T-helper 2 cell treated with Interferon-gamma antibody and Interleukin-4, amounts not matched to agents 5 μg/mL and 100 μg/mL, for 36 hours (primary cell): ENCODE data around the gene PARVG.

ENCODE experiments used
- DNase-seq: peaks from one replicate; pipeline ENCODE4 v3.0.0; 2021; ENCODE audit warnings: low spot score
- H3K27ac Mint-ChIP-seq: one replicate; pipeline ENCODE4 v1.8.0; 2021; ENCODE audit warnings: mild to moderate bottlenecking, mixed read lengths
- H3K27me3 Mint-ChIP-seq: one replicate; pipeline ENCODE4 v1.8.0; 2021; ENCODE audit warnings: low read depth, mixed read lengths
- H3K36me3 Mint-ChIP-seq: one replicate; pipeline ENCODE4 v1.8.0; 2021; ENCODE audit warnings: low read depth, mixed read lengths
- H3K4me1 Mint-ChIP-seq: one replicate; pipeline ENCODE4 v1.8.0; 2021; ENCODE audit warnings: low read depth, mixed read lengths
- H3K4me3 Mint-ChIP-seq: one replicate; pipeline ENCODE4 v1.8.0; 2022; ENCODE audit warnings: mild to moderate bottlenecking, moderate library complexity, mixed read lengths
- H3K9me3 Mint-ChIP-seq: one replicate; pipeline ENCODE4 v1.8.0; 2021; ENCODE audit warnings: mixed read lengths

Gene PARVG

GRCh38 chr22:44180706-44181032 is at the start of gene PARVG:
PARVG (plus strand) TSS chr22:44180925; CDS start chr22:44183330, 2,405 bp downstream.
- Mint-ChIP-seq H3K4me3 (peak within 1 kb of the TSS; percentile 83), H3K27ac (peak within 1 kb of the TSS; percentile 88), H3K27me3 (peaks cover 8% of the 10 kb centered on the region), H3K9me3 (no peaks in the 10 kb centered on the region), H3K4me1 (peaks cover 16% of the 10 kb centered on the region), H3K36me3 (peaks cover 22% of the 10 kb centered on the region)
- peak; percentile 16 for DNase-seq

GRCh38 chr22:44131412-44131811 is 49.3 kb upstream of the PARVG start:
- no peaks in the 10 kb centered on the region for H3K27me3 Mint-ChIP-seq
- H3K4me3 Mint-ChIP-seq = no peak overlapping the region
- no peak for DNase-seq
- H3K27ac Mint-ChIP-seq = no peak overlapping the region
- H3K9me3 Mint-ChIP-seq = peaks cover 18% of the 10 kb centered on the region
- peaks cover 39% of the 10 kb centered on the region for H3K36me3 Mint-ChIP-seq
- peaks cover 30% of the 10 kb centered on the region for H3K4me1 Mint-ChIP-seq

- peaks cover 40% of the 10 kb centered on the region for H3K36me3 Mint-ChIP-seq
- H3K4me3 Mint-ChIP-seq = no peak overlapping the region
- peaks cover 20% of the 10 kb centered on the region for H3K9me3 Mint-ChIP-seq
- no peak for DNase-seq
- H3K27ac Mint-ChIP-seq = no peak overlapping the region
- no peaks in the 10 kb centered on the region for H3K27me3 Mint-ChIP-seq
- peaks cover 30% of the 10 kb centered on the region for H3K4me1 Mint-ChIP-seq
Observed at GRCh38 chr22:44131989-44132685, 48.6 kb upstream of the PARVG start.

GRCh38 chr22:44132724-44133123 is 48.0 kb upstream of the PARVG start:
- no peak for DNase-seq
- peaks cover 42% of the 10 kb centered on the region for H3K36me3 Mint-ChIP-seq
- no peak overlapping the region for H3K4me3 Mint-ChIP-seq
- no peaks in the 10 kb centered on the region for H3K27me3 Mint-ChIP-seq
- peaks cover 30% of the 10 kb centered on the region for H3K4me1 Mint-ChIP-seq
- H3K9me3 Mint-ChIP-seq = peaks cover 22% of the 10 kb centered on the region
- no peak overlapping the region for H3K27ac Mint-ChIP-seq

- peaks cover 30% of the 10 kb centered on the region for H3K4me1 Mint-ChIP-seq
- no peak for DNase-seq
- no peak overlapping the region for H3K27ac Mint-ChIP-seq
Observed at GRCh38 chr22:44133161-44133560, 47.6 kb upstream of the PARVG start.

GRCh38 chr22:44133901-44134571 is 46.7 kb upstream of the PARVG start:
- Mint-ChIP-seq H3K27ac (peak overlapping the region; percentile 26), H3K36me3 (peaks cover 55% of the 10 kb centered on the region), H3K4me1 (peaks cover 30% of the 10 kb centered on the region), H3K9me3 (peaks cover 26% of the 10 kb centered on the region), H3K27me3 (no peaks in the 10 kb centered on the region), H3K4me3 (peak overlapping the region; percentile 41)
- DNase-seq = no peak

More at GRCh38 chr22:44133161-44133560, 47.6 kb upstream of the PARVG start:
- Mint-ChIP-seq H3K36me3 (peaks cover 47% of the 10 kb centered on the region), H3K4me3 (no peak overlapping the region), H3K27me3 (no peaks in the 10 kb centered on the region), H3K9me3 (peaks cover 26% of the 10 kb centered on the region)

GRCh38 chr22:44136112-44136511 is 44.6 kb upstream of the PARVG start:
- H3K9me3 Mint-ChIP-seq = peaks cover 26% of the 10 kb centered on the region
- no peak for DNase-seq
- no peak overlapping the region for H3K4me3 Mint-ChIP-seq
- H3K36me3 Mint-ChIP-seq = peaks cover 55% of the 10 kb centered on the region
- H3K27ac Mint-ChIP-seq = peak overlapping the region; percentile 34
- H3K4me1 Mint-ChIP-seq = peaks cover 15% of the 10 kb centered on the region
- H3K27me3 Mint-ChIP-seq = no peaks in the 10 kb centered on the region

GRCh38 chr22:44136786-44137185 is 43.9 kb upstream of the PARVG start:
- H3K36me3 Mint-ChIP-seq = peaks cover 51% of the 10 kb centered on the region
- H3K27me3 Mint-ChIP-seq = no peaks in the 10 kb centered on the region
- no peak for DNase-seq
- no peak overlapping the region for H3K27ac Mint-ChIP-seq
- H3K9me3 Mint-ChIP-seq = peaks cover 26% of the 10 kb centered on the region
- H3K4me1 Mint-ChIP-seq = peaks cover 19% of the 10 kb centered on the region
- H3K4me3 Mint-ChIP-seq = no peak overlapping the region

- Mint-ChIP-seq H3K27ac (no peak overlapping the region), H3K27me3 (no peaks in the 10 kb centered on the region), H3K4me1 (peaks cover 19% of the 10 kb centered on the region), H3K9me3 (peaks cover 26% of the 10 kb centered on the region), H3K4me3 (no peak overlapping the region), H3K36me3 (peaks cover 51% of the 10 kb centered on the region)
- no peak for DNase-seq
Observed at GRCh38 chr22:44137415-44137814, 43.3 kb upstream of the PARVG start.

- Mint-ChIP-seq H3K4me1 (peaks cover 8% of the 10 kb centered on the region), H3K36me3 (peaks cover 43% of the 10 kb centered on the region), H3K27me3 (no peaks in the 10 kb centered on the region), H3K9me3 (peaks cover 26% of the 10 kb centered on the region), H3K4me3 (no peak overlapping the region), H3K27ac (no peak overlapping the region)
- no peak for DNase-seq
Observed at GRCh38 chr22:44139773-44140172, 41.0 kb upstream of the PARVG start.

GRCh38 chr22:44142421-44143104 is 38.2 kb upstream of the PARVG start:
- Mint-ChIP-seq H3K4me1 (peaks cover 4% of the 10 kb centered on the region), H3K27me3 (no peaks in the 10 kb centered on the region), H3K27ac (no peak overlapping the region), H3K4me3 (no peak overlapping the region), H3K9me3 (peaks cover 6% of the 10 kb centered on the region), H3K36me3 (peaks cover 22% of the 10 kb centered on the region)
- DNase-seq = no peak

- H3K27ac Mint-ChIP-seq = no peak overlapping the region
- no peak for DNase-seq
- H3K4me1 Mint-ChIP-seq = peaks cover 4% of the 10 kb centered on the region
- peaks cover 17% of the 10 kb centered on the region for H3K36me3 Mint-ChIP-seq
- no peaks in the 10 kb centered on the region for H3K27me3 Mint-ChIP-seq
- H3K4me3 Mint-ChIP-seq = no peak overlapping the region
- peaks cover under 1% of the 10 kb centered on the region for H3K9me3 Mint-ChIP-seq
Observed at GRCh38 chr22:44143105-44143474, 37.6 kb upstream of the PARVG start.

- no peak for DNase-seq
Observed at GRCh38 chr22:44143579-44143978, 37.1 kb upstream of the PARVG start.

GRCh38 chr22:44144046-44144569 is 36.6 kb upstream of the PARVG start:
- Mint-ChIP-seq H3K27me3 (no peaks in the 10 kb centered on the region), H3K9me3 (no peaks in the 10 kb centered on the region), H3K36me3 (peaks cover 8% of the 10 kb centered on the region), H3K4me3 (no peak overlapping the region), H3K27ac (no peak overlapping the region), H3K4me1 (peaks cover 4% of the 10 kb centered on the region)
- no peak for DNase-seq

More at GRCh38 chr22:44143579-44143978, 37.1 kb upstream of the PARVG start:
- Mint-ChIP-seq H3K9me3 (no peaks in the 10 kb centered on the region), H3K36me3 (peaks cover 12% of the 10 kb centered on the region), H3K27ac (no peak overlapping the region), H3K4me3 (no peak overlapping the region), H3K27me3 (no peaks in the 10 kb centered on the region), H3K4me1 (peaks cover 4% of the 10 kb centered on the region)
